ENCODE measurements around the gene MYO5B. TPM values are rescaled to one million over a fixed set of nuclear protein-coding genes. Genes with fewer than 3 reads are reported as not detected.

Gene MYO5B
- total RNA-seq, 1 donor from 2014 or later = 31.3 TPM

- peak; percentile 89 for FAIRE-seq
- H3K4me3 ChIP-seq (ENCODE audit: low read depth, low read length) = no peak overlapping the region
- TF ChIP-seq, protein P1, sequence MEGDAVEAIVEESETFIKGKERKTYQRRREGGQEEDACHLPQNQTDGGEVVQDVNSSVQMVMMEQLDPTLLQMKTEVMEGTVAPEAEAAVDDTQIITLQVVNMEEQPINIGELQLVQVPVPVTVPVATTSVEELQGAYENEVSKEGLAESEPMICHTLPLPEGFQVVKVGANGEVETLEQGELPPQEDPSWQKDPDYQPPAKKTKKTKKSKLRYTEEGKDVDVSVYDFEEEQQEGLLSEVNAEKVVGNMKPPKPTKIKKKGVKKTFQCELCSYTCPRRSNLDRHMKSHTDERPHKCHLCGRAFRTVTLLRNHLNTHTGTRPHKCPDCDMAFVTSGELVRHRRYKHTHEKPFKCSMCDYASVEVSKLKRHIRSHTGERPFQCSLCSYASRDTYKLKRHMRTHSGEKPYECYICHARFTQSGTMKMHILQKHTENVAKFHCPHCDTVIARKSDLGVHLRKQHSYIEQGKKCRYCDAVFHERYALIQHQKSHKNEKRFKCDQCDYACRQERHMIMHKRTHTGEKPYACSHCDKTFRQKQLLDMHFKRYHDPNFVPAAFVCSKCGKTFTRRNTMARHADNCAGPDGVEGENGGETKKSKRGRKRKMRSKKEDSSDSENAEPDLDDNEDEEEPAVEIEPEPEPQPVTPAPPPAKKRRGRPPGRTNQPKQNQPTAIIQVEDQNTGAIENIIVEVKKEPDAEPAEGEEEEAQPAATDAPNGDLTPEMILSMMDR (IDR thresholded peaks at IDR 0.05; ENCODE audit: insufficient read depth, low read length, severe bottlenecking) = peak; percentile 69
- peaks cover 5% of the 10 kb centered on the region for H3K27me3 ChIP-seq (ENCODE audit: control insufficient read depth, insufficient read depth, low read length)
- DNase-seq (ENCODE audit: low read depth) = peak; percentile 54
- H3K36me3 ChIP-seq (ENCODE audit: control insufficient read depth, insufficient read depth, low read length) = no peaks in the 10 kb centered on the region
These were observed 23.7 kb upstream of the MYO5B start for GRCh38 chr18:50218432-50219197.

DNA sequence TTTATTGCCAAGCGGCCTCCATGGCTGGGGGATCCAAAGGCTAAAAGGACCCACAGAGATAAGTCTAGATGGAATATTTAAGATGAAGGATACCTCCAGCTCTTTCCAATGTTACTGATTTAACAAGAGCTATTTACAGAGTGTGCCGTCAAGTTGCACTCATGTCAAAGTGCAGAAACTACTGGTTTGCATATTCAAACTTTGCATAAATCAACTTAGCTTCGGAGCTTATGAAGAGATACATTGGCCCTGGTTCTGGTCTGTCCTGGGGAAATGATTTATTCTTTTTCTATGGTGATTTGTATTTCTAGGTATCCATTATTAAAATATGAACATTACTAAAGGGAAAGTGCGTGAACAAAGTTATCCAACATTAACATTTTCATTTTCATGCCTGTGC lies 14.4 kb upstream of the MYO5B start:
- FAIRE-seq = no peak
- H3K27me3 ChIP-seq (ENCODE audit: control insufficient read depth, insufficient read depth, low read length) = peaks cover 2% of the 10 kb centered on the region
- H3K4me3 ChIP-seq (ENCODE audit: low read depth, low read length) = no peak overlapping the region
- DNase-seq (ENCODE audit: low read depth) = no peak
- TF ChIP-seq, protein P1 (IDR thresholded peaks at IDR 0.05; ENCODE audit: insufficient read depth, low read length, severe bottlenecking) = no peak
- H3K36me3 ChIP-seq (ENCODE audit: control insufficient read depth, insufficient read depth, low read length) = no peaks in the 10 kb centered on the region

GRCh38 chr18:50207722-50208121 lies 12.8 kb upstream of the MYO5B start:
- peaks cover 3% of the 10 kb centered on the region for H3K27me3 ChIP-seq (ENCODE audit: control insufficient read depth, insufficient read depth, low read length)
- H3K36me3 ChIP-seq (ENCODE audit: control insufficient read depth, insufficient read depth, low read length) = no peaks in the 10 kb centered on the region
- H3K4me3 ChIP-seq (ENCODE audit: low read depth, low read length) = no peak overlapping the region
- TF ChIP-seq, protein P1 (IDR thresholded peaks at IDR 0.05; ENCODE audit: insufficient read depth, low read length, severe bottlenecking) = no peak
- FAIRE-seq (no peak), DNase-seq (ENCODE audit: low read depth) (no peak)

DNA sequence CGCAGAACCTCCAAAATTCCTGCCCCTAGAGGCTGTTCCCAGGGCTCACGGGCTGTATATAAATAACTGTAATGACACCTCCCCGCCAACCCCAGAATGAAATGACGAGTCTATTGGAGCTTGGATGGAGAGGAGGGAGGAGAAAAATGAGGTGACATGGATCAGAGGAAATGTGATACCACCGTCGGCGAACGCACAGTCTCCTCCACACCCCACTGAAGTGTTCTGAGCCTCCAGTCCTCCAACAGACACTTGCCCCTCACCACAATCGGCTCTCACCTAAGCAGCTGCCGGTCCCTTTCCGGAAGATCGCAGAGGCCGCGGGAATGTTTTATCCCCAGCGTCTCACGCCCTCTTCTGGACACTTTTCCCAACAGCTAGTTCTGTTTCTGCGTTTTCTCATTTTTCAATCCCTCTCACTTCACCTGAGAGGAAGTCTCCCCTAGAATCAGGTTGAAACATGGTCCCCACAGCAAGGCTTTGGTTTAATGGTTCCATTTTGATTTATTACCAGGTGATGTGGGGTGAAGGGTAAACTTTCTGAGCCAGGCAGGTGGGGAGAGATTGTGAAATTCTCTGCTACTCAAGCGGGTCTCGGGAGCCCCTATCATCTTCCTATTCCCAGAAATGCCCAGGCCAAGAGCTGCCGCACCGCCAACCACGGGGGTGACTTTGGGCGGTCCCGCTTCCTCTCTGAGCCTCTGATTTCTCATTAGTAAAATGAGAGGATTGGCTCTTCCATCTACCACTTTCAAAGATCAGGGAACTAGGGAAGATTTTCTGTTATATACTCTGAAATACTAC lies 9.1 kb upstream of the MYO5B start:
- FAIRE-seq = no peak
- Histone ChIP-seq H3K4me3 (ENCODE audit: low read depth, low read length) (no peak overlapping the region), H3K27me3 (ENCODE audit: control insufficient read depth, insufficient read depth, low read length) (peaks cover 3% of the 10 kb centered on the region), H3K36me3 (ENCODE audit: control insufficient read depth, insufficient read depth, low read length) (no peaks in the 10 kb centered on the region)
- peak; percentile 45 for DNase-seq (ENCODE audit: low read depth)
- TF ChIP-seq, protein P1 (IDR thresholded peaks at IDR 0.05; ENCODE audit: insufficient read depth, low read length, severe bottlenecking) = peak; percentile 86

DNA sequence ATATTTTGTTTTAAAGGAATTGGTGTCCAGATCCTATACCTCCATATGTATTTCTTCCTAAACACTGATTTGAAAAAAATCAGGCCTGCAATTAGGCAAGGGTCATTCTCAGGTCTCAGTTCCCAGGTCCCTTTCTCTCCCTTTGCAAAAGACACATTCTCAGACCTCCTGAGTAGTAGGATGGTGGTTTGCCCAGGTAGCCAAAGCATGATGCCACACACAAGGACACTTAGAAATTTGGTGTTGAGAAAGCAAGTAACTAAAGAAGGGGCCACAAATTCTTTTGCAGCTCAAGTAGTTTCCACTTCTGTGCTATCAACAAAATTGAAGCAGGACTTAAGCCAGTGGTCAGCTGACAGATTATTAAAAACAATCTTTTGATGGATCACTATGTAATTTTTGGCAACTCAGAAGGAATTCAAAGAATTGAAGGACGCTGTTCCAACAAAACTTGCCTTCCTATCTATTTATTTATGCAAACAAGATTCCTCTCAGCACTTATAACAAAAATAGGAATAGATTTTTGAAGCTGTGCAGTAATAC lies 6.6 kb upstream of the MYO5B start:
- no peak for FAIRE-seq
- Histone ChIP-seq H3K27me3 (ENCODE audit: control insufficient read depth, insufficient read depth, low read length) (peaks cover 3% of the 10 kb centered on the region), H3K36me3 (ENCODE audit: control insufficient read depth, insufficient read depth, low read length) (no peaks in the 10 kb centered on the region)

More for the DNA sequence above, 6.6 kb upstream of the MYO5B start:
- DNase-seq (ENCODE audit: low read depth) = no peak
- H3K4me3 ChIP-seq (ENCODE audit: low read depth, low read length) = no peak overlapping the region
- TF ChIP-seq, protein P1 (IDR thresholded peaks at IDR 0.05; ENCODE audit: insufficient read depth, low read length, severe bottlenecking) = no peak
